Naive thymus-derived CD8-positive, alpha-beta T cell (primary cell): ENCODE measurements around the gene SDK2. TPM values are rescaled to one million over a fixed set of nuclear protein-coding genes. Genes with fewer than 3 reads are reported as not detected.

Source experiments
- ATAC-seq, 2 donors: fragments of 150-1000 bp; cut with Tn5 transposase in 1 of 2; sonication (Bioruptor Pico), chemical (Tn5 transposase) in 1 of 2; 1 replicate in 1 of 2; 2 replicates in 1 of 2; pipeline ENCODE4 v1.10.0; 2021; ENCODE audit warnings: mild to moderate bottlenecking in 2 of 2, moderate library complexity in 2 of 2
- POLR2A ChIA-PET: fragments of 350-600 bp; sonication (Branson Sonifier 250); formaldehyde crosslinking; loops from one replicate; lab custom pipeline; 2021; ENCODE audit warnings: antibody characterized with exemption; lab: Charles Lee
- DNase-seq, 10 donors: peaks; one replicate each; pipeline versions ENCODE4 v3.0.0 to v3.0.0-alpha.2; 2020 to 2022
- H3K27ac Mint-ChIP-seq, 10 donors: one replicate each; pipeline ENCODE4 v1.8.0; 2020 to 2022; ENCODE audit warnings: mild to moderate bottlenecking in 10 of 10, mixed read lengths in 10 of 10, moderate library complexity in 4 of 10, inconsistent platforms in 1 of 10
- H3K27me3 Mint-ChIP-seq, 5 donors: one replicate each; pipeline ENCODE4 v1.8.0; 2021 to 2022; ENCODE audit warnings: mixed read lengths in 5 of 5
- H3K36me3 Mint-ChIP-seq, 3 donors: one replicate each; pipeline ENCODE4 v1.8.0; 2020 to 2022; ENCODE audit warnings: mixed read lengths in 3 of 3, mild to moderate bottlenecking in 2 of 3, inconsistent platforms in 1 of 3
- H3K4me1 Mint-ChIP-seq, 4 donors: one replicate each; pipeline ENCODE4 v1.8.0; 2021 to 2022; ENCODE audit warnings: mixed read lengths in 4 of 4
- H3K4me3 Mint-ChIP-seq, 10 donors: one replicate each; pipeline ENCODE4 v1.8.0; 2020 to 2022; ENCODE audit warnings: mild to moderate bottlenecking in 10 of 10, mixed read lengths in 10 of 10, moderate library complexity in 6 of 10, inconsistent platforms in 1 of 10
- H3K9me3 Mint-ChIP-seq, 9 donors: one replicate each; pipeline ENCODE4 v1.8.0; 2020 to 2022; ENCODE audit warnings: mixed read lengths in 9 of 9, mild to moderate bottlenecking in 3 of 9, inconsistent platforms in 1 of 9, moderate library complexity in 1 of 9
- polyA plus RNA-seq, 3 donors: library from polyadenylated mRNA; unstranded; fragments of 300-500 nt; fragmentation: Illumina TruSeq; gene quantifications; one replicate each; pipeline ENCODE4 v1.2.3, GENCODE V29; 2021
- total RNA-seq, 8 experiments: library from RNA in 2 of 8; stranded (reverse) in 2 of 8; gene quantifications; one replicate each; pipeline ENCODE4 v1.2.3 and lab custom pipeline; 2021 to 2026

The SDK2 gene
- total and polyA plus RNA-seq, 5 experiments from 2014 or later: 0.27 to 11.3 (median 4.2) TPM

DNA sequence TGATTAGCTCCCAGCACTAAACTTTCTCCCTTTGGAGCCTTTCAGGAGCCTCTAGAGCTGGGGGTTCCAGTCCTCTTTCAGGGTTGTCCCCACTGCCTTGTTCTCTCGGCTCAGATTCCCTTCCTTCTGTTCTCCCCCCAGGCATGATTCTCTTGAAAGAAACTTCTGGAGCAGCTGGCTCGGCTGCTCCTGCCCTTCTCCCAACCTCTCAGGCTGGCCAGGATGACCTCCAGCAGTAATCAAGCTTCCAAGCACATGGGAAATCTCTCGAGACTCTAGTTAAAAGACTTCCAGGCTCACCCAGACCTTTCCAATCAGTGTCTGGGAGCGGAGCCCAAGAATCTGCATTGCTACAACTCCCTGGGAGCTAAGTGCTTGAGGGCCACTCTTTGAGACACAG lies 3.6 kb downstream of the SDK2 start:
- DNase-seq (no peak), ATAC-seq (no peak)
- Mint-ChIP-seq H3K4me1 (peaks cover 17 to 44% (median 27%) of the 10 kb centered on the region in 4 donors), H3K9me3 (no peaks in the 10 kb centered on the region), H3K36me3 (no peaks in the 10 kb centered on the region), H3K27ac (peak overlapping the region in 1 of 10 donors; percentile 66), H3K4me3 (peak overlapping the region in 1 of 10 donors; percentile 31), H3K27me3 (no peaks in the 10 kb centered on the region)
- POLR2A ChIA-PET: no interaction called here

DNA sequence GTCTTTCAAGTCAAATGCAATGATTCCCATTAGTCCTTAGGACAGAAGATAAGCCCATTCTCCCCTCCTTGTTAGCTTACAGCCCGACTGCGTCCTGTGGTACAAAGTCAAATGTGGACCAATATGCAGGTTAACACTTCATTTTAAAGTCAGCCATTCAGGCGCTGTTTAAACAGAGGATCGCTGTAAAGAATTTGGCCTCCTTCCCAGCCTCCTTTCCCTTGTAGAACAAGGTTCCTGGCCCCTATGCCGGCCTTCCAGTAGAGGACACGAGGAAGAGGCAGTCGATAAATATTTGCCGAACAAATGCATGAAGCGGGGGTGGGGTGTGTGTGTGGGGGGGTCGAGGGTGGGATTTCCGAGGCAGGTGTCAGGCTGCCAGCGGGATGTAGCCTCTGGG lies 4.3 kb downstream of the SDK2 start:
- Mint-ChIP-seq H3K36me3 (no peaks in the 10 kb centered on the region), H3K27me3 (no peaks in the 10 kb centered on the region), H3K27ac (no peak overlapping the region), H3K9me3 (no peaks in the 10 kb centered on the region), H3K4me1 (peaks cover 17 to 48% (median 27%) of the 10 kb centered on the region in 4 donors), H3K4me3 (no peak overlapping the region)
- DNase-seq (no peak), ATAC-seq (no peak)
- POLR2A ChIA-PET: no interaction called here

DNA sequence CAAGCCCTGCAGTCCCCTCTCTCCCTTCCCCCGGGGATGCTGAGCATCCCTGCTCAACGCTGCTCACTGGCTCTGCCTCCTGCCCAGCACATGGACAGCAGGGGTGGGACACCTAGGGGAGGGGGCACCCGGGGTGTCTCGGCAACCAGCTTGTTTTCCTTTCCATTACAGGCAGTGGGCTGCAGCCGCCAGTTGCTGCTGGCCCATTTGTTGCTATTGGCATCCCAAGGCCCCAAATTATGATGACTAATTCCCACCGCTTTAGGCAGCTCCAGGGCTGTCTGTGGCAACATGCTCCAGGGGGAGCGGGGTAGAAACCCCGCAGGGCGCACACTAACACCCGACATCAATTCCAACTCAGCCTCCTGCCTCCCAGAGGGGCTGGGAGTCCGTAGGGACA lies 4.9 kb downstream of the SDK2 start:
- Mint-ChIP-seq H3K27me3 (no peaks in the 10 kb centered on the region), H3K4me1 (peaks cover 17 to 52% (median 26%) of the 10 kb centered on the region in 4 donors), H3K9me3 (no peaks in the 10 kb centered on the region), H3K36me3 (no peaks in the 10 kb centered on the region), H3K27ac (peak overlapping the region in 1 of 10 donors; percentile 15), H3K4me3 (no peak overlapping the region)
- no peak for ATAC-seq
- POLR2A ChIA-PET: no interaction called here
- no peak for DNase-seq

DNA sequence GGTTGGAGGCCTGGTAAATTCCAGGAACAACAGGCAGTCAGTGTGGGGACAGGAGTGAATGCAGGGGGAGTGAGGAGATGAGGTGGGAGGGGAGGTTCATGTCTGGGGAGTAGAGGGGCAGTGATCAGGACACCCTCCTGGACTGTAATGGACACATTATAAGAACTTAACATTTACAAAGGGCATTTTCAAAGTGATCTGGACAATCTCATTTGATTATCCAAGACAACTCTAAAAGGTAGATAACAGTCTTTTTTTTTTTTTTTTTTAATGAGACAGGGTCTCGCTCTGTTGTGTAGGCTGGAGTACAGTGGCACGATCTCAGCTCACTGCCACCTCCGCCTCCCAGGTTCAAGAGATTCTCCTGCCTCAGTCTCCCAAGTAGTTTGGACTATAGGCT lies 5.7 kb downstream of the SDK2 start:
- POLR2A ChIA-PET: no interaction called here
- ATAC-seq (no peak), DNase-seq (no peak)
- peaks cover 20 to 54% (median 25%) of the 10 kb centered on the region in 4 donors for H3K4me1 Mint-ChIP-seq
- H3K4me3 Mint-ChIP-seq: no peak overlapping the region
- H3K9me3 Mint-ChIP-seq: no peaks in the 10 kb centered on the region
- H3K36me3 Mint-ChIP-seq: no peaks in the 10 kb centered on the region
- H3K27ac Mint-ChIP-seq: peak overlapping the region in 2 of 10 donors; percentile 22 to 92
- no peaks in the 10 kb centered on the region for H3K27me3 Mint-ChIP-seq

DNA sequence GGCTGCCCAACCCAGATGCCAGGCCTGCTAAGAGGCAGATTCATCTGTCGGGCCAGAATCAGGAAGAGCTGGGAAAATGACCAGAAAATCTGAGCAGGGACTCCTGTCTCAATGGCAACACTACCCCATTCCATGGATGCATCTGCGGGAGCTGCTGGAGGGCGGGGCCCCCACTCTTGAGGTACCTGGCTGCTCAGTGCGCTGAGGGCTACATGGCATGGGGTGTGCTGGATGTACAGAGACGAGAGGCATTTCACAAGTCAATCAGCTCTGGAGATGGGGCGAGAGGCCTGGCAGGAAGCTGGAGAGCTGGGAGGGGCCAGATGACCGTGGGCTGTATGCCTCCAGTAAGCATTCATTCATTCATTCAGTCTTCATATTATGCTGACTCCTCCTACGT lies 6.4 kb downstream of the SDK2 start:
- no peak for DNase-seq
- peak overlapping the region in 1 of 10 donors; percentile 22 for H3K27ac Mint-ChIP-seq
- no peak for ATAC-seq
- H3K4me3 Mint-ChIP-seq: no peak overlapping the region
- H3K27me3 Mint-ChIP-seq: no peaks in the 10 kb centered on the region
- H3K36me3 Mint-ChIP-seq: peaks cover 0 to under 1% (median 0%) of the 10 kb centered on the region in 3 donors
- H3K4me1 Mint-ChIP-seq: peaks cover 18 to 56% (median 22%) of the 10 kb centered on the region in 4 donors
- no peaks in the 10 kb centered on the region for H3K9me3 Mint-ChIP-seq
- POLR2A ChIA-PET: no interaction called here

DNA sequence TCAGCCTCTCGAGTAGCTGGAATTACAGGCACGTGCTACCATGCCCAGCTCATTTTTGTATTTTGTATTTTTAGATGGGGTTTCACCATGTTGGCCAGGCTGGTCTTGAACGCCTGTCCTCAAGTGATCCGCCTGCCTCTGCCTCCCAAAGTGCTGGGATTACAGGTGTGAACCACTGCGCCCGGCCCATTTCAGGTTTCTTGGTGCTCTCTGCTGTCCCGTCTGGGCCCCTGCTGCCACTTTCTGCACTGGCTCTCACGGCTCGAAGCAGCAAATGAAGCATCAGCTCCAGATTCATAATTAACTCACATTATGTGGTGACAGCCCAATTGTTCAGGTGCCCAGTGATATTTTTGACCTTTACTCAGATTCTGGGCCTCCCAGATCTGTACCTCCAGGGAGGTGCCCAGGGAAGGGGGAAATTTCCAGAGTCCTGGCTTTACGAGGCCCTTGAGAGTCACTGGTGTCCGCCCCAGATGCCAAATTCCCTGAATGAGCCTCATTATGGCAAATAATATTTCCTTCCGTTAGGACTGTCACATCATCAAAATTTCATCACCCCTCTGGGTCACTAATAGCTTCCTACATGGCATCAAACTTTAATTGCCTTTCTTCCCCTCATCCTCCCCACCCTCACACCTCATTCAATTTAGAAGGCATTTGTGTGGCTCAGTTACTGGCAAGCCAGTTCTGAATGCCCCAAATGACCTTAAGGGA lies 9.0 kb downstream of the SDK2 start:
- peak overlapping the region in 1 of 10 donors; percentile 57 for H3K27ac Mint-ChIP-seq
- peaks cover 0 to 2% (median 0%) of the 10 kb centered on the region in 3 donors for H3K36me3 Mint-ChIP-seq
- no peaks in the 10 kb centered on the region for H3K27me3 Mint-ChIP-seq
- no peak for DNase-seq
- H3K4me3 Mint-ChIP-seq: no peak overlapping the region
- POLR2A ChIA-PET: interaction anchor here (0.9 to 1.2 kb wide), 2 partner anchors 43 to 88 kb away, joined by 3 to 4 read pairs; no protein-coding TSS in a partner anchor
- H3K4me1 Mint-ChIP-seq: peaks cover 5 to 37% (median 8%) of the 10 kb centered on the region in 4 donors
- no peak for ATAC-seq
- H3K9me3 Mint-ChIP-seq: no peaks in the 10 kb centered on the region

DNA sequence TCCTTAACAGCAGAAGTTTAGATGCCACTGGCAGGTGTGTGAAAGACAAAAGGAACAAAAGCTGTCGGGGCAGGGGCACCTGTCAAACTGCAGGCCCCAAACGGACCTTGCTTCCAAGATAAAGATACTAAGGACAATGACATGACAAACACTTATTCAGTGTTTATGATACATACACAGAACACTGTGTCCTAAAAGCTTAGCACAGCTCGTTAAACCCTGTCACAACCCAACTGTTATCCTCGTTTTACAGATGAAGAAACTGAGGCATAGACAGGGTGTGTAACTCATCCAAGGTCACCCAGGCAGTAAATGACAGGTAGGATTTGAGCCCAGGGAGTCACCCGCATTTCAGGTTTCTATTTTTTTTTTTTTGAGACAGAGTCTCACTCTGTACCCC lies 9.6 kb downstream of the SDK2 start:
- Mint-ChIP-seq H3K27me3 (no peaks in the 10 kb centered on the region), H3K27ac (peak overlapping the region in 1 of 10 donors; percentile 10), H3K9me3 (no peaks in the 10 kb centered on the region), H3K36me3 (peaks cover 0 to 2% (median 0%) of the 10 kb centered on the region in 3 donors), H3K4me3 (no peak overlapping the region), H3K4me1 (peaks cover 5 to 37% (median 8%) of the 10 kb centered on the region in 4 donors)
- POLR2A ChIA-PET: interaction anchor here (0.9 to 1.2 kb wide), 2 partner anchors 42 to 89 kb away, joined by 3 to 4 read pairs; no protein-coding TSS in a partner anchor
- DNase-seq (no peak), ATAC-seq (no peak)

DNA sequence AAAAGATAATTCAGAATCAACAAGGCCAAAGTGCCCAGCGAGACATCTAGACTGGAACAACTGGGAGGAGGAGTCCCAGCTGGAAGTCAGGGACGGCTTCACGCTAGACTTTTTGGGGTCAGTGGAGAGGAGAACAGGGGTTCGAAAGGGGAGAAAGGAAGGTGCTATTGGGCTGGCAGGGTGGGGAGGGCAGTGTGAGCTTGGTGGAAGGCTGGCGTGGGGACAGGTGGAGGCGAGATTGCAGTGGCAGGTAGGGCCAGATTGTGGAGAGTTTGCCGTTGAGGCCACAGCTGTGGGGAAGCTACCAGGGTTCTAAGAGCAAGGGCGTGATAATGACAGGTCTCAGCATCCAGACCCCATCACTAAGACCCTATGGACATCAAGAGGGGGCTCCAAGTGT lies 10.5 kb downstream of the SDK2 start:
- Mint-ChIP-seq H3K4me1 (peaks cover 5 to 44% (median 7%) of the 10 kb centered on the region in 4 donors), H3K36me3 (peaks cover 0 to 2% (median 0%) of the 10 kb centered on the region in 3 donors), H3K27me3 (no peaks in the 10 kb centered on the region), H3K9me3 (no peaks in the 10 kb centered on the region), H3K4me3 (no peak overlapping the region), H3K27ac (peak overlapping the region in 3 of 10 donors; percentile 51 to 63 (median 62))
- DNase-seq (peak in 1 of 10 donors; percentile 46), ATAC-seq (no peak)
- POLR2A ChIA-PET: no interaction called here

DNA sequence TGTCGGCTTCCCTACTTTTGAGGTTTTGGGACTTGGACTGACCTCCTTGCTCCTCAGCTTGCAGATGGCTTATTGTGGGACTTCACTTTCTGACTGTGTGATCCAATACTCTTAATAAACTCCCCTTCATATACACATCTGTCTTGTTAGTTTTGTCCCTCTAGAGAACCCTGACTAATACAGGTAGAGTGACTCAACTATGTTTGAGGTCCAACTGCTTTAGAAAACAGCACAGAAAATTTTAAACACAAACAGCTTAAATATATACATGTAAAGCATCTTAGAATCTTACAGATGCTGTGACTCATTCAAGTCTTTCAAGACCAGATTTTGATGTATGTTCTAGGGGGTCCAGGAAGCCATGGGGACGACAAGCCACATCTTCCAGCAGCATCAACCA lies 11.7 kb downstream of the SDK2 start:
- H3K27me3 Mint-ChIP-seq: no peaks in the 10 kb centered on the region
- H3K4me3 Mint-ChIP-seq: no peak overlapping the region
- peak overlapping the region in 1 of 10 donors; percentile 43 for H3K27ac Mint-ChIP-seq
- H3K9me3 Mint-ChIP-seq: no peaks in the 10 kb centered on the region
- peaks cover 2 to 42% (median 6%) of the 10 kb centered on the region in 4 donors for H3K4me1 Mint-ChIP-seq
- ATAC-seq (no peak), DNase-seq (no peak)
- POLR2A ChIA-PET: no interaction called here
- H3K36me3 Mint-ChIP-seq: peaks cover 0 to 2% (median 0%) of the 10 kb centered on the region in 3 donors

DNA sequence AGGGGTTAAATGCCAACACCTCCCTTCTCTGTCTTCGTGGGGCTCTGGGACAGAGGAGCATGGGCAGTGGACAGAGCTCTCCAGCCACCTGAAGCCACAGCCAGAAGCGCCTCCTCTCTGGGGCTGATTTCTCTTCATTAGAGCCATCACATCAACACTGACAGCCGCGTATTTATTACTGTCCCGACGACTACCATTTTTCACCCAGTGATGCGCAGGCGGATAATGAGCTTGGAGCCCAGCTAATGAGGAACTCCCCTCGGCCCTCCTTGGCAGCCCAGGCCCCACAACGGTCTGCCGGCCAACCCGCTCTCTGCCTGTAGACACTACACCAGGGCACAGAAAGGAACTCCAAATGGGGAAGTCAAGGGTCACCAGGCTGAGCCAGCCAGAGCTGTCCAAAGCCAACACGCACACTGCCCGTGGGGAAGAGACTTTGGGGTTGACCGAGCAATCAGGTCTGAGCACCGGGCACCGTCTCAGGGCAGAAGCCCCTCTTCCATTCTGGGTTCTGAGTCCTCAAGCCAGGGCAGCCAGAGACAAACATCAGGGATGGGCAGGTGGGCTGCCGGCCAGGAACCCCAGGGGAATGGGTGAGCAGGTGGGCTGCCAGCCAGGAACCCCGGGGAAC lies 13.2 kb downstream of the SDK2 start:
- no peak overlapping the region for H3K4me3 Mint-ChIP-seq
- H3K4me1 Mint-ChIP-seq: peaks cover 0 to 35% (median 5%) of the 10 kb centered on the region in 4 donors
- H3K27ac Mint-ChIP-seq: no peak overlapping the region
- no peaks in the 10 kb centered on the region for H3K9me3 Mint-ChIP-seq
- POLR2A ChIA-PET: interaction anchor here (1.0 kb wide), 1 partner anchor 12 kb away, joined by 3 read pairs; no protein-coding TSS in a partner anchor
- DNase-seq (peak in 1 of 10 donors; percentile 60), ATAC-seq (no peak)
- H3K36me3 Mint-ChIP-seq: peaks cover 0 to 2% (median 0%) of the 10 kb centered on the region in 3 donors
- no peaks in the 10 kb centered on the region for H3K27me3 Mint-ChIP-seq

DNA sequence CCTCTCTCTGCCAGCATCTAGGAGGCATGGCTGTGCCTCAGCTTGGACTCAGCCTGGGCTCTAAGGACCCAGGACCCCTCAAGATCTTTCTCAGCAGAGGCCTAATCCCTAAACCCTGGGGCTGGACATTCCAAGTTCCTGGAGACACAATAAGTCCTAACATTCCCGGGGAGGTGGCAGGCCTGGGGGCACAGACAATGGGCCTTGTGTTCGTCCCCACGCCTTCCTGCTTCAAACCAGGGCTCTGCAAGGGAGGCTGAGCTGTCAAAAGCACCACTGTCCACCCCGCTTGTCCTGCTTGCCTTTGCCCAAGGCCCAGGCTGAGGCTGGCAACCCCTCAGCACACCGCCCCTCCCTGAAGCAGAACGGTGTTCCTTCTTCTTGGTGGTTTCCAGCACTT lies 13.7 kb downstream of the SDK2 start:
- no peak overlapping the region for H3K27ac Mint-ChIP-seq
- peaks cover 0 to 2% (median 0%) of the 10 kb centered on the region in 3 donors for H3K36me3 Mint-ChIP-seq
- ATAC-seq (no peak), DNase-seq (peak in 1 of 10 donors; percentile 44)
- H3K4me3 Mint-ChIP-seq: no peak overlapping the region
- H3K4me1 Mint-ChIP-seq: peaks cover 0 to 31% (median 5%) of the 10 kb centered on the region in 4 donors
- H3K27me3 Mint-ChIP-seq: no peaks in the 10 kb centered on the region
- POLR2A ChIA-PET: no interaction called here
- H3K9me3 Mint-ChIP-seq: no peaks in the 10 kb centered on the region

DNA sequence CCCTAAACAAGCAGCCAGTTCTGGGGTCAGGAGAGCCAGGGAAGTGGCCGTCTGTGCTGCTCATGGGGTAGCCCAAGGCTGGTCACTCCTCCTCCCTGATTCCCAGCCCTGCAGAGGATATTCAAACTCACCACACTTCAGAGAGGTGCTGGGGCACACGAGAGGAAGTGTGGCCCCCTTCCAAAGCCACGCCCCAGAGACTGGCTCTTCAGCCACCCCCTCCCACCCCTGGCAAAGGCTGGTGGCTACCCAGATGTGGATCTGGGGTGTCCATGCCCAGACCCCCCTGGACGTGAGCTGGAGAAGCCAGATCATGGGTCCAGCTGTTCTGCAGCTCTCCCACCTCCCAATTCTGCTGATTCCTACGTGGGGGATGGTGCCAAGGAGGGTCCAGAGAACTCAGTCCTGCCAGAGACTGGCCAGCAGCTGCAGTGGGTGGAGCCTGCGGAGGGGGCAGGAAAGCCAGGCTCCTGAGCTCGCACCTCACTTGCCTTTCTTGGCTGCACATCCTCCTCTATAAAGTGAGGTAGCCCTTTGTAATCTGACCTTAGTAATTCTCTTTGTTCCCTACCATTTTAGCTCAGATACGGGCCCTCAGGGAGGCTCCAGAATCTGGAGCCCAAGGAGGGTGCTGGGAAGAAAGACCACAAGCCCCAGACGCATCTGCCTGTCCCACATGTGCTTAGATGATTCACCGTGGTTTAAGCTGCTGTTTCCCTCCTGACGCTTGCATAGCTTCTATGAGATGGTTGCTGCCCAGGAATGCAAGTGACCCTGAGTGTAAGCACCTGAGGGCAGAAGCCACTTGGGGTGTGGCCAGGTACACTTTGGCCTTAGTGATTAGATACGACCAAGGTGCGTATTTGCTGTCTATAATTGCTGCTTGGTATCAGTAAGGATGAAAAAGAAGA lies 15.3 kb downstream of the SDK2 start:
- ATAC-seq: no peak
- POLR2A ChIA-PET: interaction anchor here (1.0 kb wide), 1 partner anchor 21 kb away, joined by 3 read pairs; no protein-coding TSS in a partner anchor
- Mint-ChIP-seq H3K36me3 (peaks cover 0 to 2% (median 0%) of the 10 kb centered on the region in 3 donors), H3K27ac (peak overlapping the region in 2 of 10 donors; percentile 40 to 50), H3K9me3 (no peaks in the 10 kb centered on the region), H3K4me1 (peaks cover 0 to 26% (median 6%) of the 10 kb centered on the region in 4 donors), H3K4me3 (no peak overlapping the region), H3K27me3 (no peaks in the 10 kb centered on the region)
- peak in 1 of 10 donors; percentile 18 for DNase-seq
